ENCODE data around the gene CDC34.

The CDC34 gene

GRCh38 chr19:508204-509150, 23.1 kb upstream of the CDC34 start:
- TF ChIP-seq, protein P1, sequence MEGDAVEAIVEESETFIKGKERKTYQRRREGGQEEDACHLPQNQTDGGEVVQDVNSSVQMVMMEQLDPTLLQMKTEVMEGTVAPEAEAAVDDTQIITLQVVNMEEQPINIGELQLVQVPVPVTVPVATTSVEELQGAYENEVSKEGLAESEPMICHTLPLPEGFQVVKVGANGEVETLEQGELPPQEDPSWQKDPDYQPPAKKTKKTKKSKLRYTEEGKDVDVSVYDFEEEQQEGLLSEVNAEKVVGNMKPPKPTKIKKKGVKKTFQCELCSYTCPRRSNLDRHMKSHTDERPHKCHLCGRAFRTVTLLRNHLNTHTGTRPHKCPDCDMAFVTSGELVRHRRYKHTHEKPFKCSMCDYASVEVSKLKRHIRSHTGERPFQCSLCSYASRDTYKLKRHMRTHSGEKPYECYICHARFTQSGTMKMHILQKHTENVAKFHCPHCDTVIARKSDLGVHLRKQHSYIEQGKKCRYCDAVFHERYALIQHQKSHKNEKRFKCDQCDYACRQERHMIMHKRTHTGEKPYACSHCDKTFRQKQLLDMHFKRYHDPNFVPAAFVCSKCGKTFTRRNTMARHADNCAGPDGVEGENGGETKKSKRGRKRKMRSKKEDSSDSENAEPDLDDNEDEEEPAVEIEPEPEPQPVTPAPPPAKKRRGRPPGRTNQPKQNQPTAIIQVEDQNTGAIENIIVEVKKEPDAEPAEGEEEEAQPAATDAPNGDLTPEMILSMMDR (IDR thresholded peaks at IDR 0.05) = no peak
- Histone ChIP-seq H3K27me3 (no peaks in the 10 kb centered on the region), H3K4me3 (peak overlapping the region; percentile 91 to 95), H3K27ac (peak overlapping the region; percentile 92 to 94), H3K36me3 (peaks cover 0 to 9% (median 0%) of the 10 kb centered on the region in 3 donors), H3K4me1 (peaks cover 0 to 20% (median 13%) of the 10 kb centered on the region in 4 donors), H3K9me3 (no peaks in the 10 kb centered on the region)
- intact Hi-C loops (cut with DNase I; ENCODE audit: low total_unique reads) = no loop called here
- DNase-seq = no peak

DNA sequence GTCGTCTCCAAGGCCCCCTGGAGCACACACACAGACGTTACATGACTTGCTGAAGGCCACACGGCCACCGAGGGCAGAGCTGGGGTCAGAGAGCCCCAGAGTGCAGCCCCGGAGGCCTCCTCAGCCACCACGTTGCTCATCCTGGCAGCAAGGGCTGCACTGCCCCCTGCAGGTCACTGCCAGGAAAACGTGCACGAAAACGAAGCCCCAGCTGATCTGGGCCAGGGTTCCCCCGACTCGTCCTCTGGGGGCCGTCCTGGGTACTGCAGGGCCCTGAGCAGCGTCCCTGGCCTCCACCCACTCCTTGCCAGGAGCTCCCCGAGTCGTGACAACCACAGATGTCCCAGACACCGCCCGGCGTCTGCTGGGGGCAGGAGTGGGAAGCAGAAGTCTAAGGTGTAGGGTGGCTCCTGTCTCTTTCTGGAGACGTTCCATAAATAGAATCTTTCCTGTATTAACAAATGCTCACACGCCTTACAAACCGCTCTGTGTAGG, 20.9 kb upstream of the CDC34 start:
- DNase-seq = peak in 1 of 2 donors; percentile 46
- H3K4me3 ChIP-seq = no peak overlapping the region

GRCh38 chr19:511101-511851, 20.3 kb upstream of the CDC34 start:
- H3K27ac ChIP-seq = no peak overlapping the region
- no peak for DNase-seq
- peaks cover 0 to 18% (median 13%) of the 10 kb centered on the region in 4 donors for H3K4me1 ChIP-seq
- no peak overlapping the region for H3K4me3 ChIP-seq
- TF ChIP-seq, protein P1 (IDR thresholded peaks at IDR 0.05) = no peak
- no peaks in the 10 kb centered on the region for H3K27me3 ChIP-seq
- H3K36me3 ChIP-seq = peaks cover 0 to 9% (median 0%) of the 10 kb centered on the region in 3 donors
- intact Hi-C loops (cut with DNase I; ENCODE audit: low total_unique reads) = no loop called here
- no peaks in the 10 kb centered on the region for H3K9me3 ChIP-seq

More for the DNA sequence above, 20.9 kb upstream of the CDC34 start:
- Histone ChIP-seq H3K27me3 (no peaks in the 10 kb centered on the region), H3K27ac (no peak overlapping the region), H3K36me3 (peaks cover 0 to 9% (median 0%) of the 10 kb centered on the region in 3 donors), H3K4me1 (peaks cover 0 to 20% (median 13%) of the 10 kb centered on the region in 4 donors), H3K9me3 (no peaks in the 10 kb centered on the region)
- TF ChIP-seq, protein P1 (IDR thresholded peaks at IDR 0.05) = peak; percentile 50 to 67
- intact Hi-C loops (cut with DNase I; ENCODE audit: low total_unique reads) = no loop called here

DNA sequence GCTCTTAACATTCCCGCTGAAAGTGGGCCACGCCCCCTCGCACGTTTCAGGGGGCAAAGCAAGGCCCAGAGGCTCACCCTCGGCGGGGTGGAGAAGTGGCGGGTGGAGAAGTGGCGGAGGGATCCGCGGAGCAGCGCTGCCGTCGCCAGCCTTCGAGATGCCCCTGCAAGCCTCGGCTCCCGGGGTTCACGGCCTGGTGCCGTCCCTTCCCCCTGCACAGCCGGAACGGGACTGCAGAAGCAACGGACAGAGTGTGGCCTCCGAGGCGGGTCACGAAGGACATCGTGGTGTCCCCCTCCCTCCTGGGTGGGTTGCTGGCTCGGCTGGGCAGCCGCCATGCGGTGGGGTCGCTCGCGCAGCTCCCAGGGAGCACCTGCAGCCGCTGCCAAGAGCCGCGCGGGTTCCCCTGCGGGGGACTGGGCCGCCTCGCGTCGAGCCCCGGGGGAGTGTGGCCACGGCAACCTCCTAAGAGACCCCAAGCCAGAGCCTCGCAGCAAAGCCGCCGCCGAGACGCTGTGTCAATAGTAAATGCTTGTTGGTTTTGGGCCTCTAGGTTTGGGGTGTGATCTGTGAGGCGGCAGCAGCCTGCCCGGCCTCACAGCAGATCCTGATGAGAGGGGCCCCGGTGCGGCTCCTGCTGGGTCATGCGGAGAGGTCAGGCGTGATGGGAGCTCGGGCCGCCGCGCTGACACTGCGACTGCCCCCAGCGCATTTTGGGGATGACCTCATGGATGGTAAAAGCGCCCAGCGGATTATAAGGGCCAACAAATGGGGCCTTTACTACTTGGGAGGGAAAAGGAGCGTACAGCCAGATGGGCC, 18.8 kb upstream of the CDC34 start:
- Histone ChIP-seq H3K9me3 (no peaks in the 10 kb centered on the region), H3K36me3 (peaks cover 0 to 9% (median 0%) of the 10 kb centered on the region in 3 donors), H3K4me1 (peaks cover 0 to 13% (median 11%) of the 10 kb centered on the region in 4 donors), H3K4me3 (no peak overlapping the region), H3K27me3 (no peaks in the 10 kb centered on the region), H3K27ac (no peak overlapping the region)
- intact Hi-C loops (cut with DNase I; ENCODE audit: low total_unique reads) = no loop called here
- no peak for DNase-seq
- TF ChIP-seq, protein P1 (IDR thresholded peaks at IDR 0.05) = no peak

Measured in tibial artery (tissue), 4 donors.